Measurements from ENCODE around the gene HNRNPU. TPM values are rescaled to one million over a fixed set of nuclear protein-coding genes. Genes with fewer than 3 reads are reported as not detected.
A peak's percentile ranks its signal among the peaks of the same experiment; 100 is the strongest.

The HNRNPU gene
- total RNA-seq, 1 donor from 2014 or later, result 299 TPM

- H3K27ac Mint-ChIP-seq (ENCODE audit: unreplicated experiment), result no peak overlapping the region
- peaks cover 73% of the 10 kb centered on the region for H3K36me3 Mint-ChIP-seq (ENCODE audit: unreplicated experiment)
- H3K27me3 Mint-ChIP-seq (ENCODE audit: unreplicated experiment), result no peaks in the 10 kb centered on the region
- no peak for TF ChIP-seq CTCF (IDR thresholded peaks at IDR 0.05)
- H3K9me3 Mint-ChIP-seq (ENCODE audit: unreplicated experiment), result no peaks in the 10 kb centered on the region
- no peak overlapping the region for H3K4me3 Mint-ChIP-seq (ENCODE audit: unreplicated experiment)
- peaks cover 33% of the 10 kb centered on the region for H3K4me1 Mint-ChIP-seq (ENCODE audit: unreplicated experiment)
- DNase-seq (ENCODE audit: extremely low spot score, unreplicated experiment), result no peak
Measured at GRCh38 chr1:244858357-244858756, 6.0 kb downstream of the HNRNPU start.

GRCh38 chr1:244857761-244858160, 6.6 kb downstream of the HNRNPU start:
- Mint-ChIP-seq H3K4me1 (ENCODE audit: unreplicated experiment) (peaks cover 33% of the 10 kb centered on the region), H3K27ac (ENCODE audit: unreplicated experiment) (no peak overlapping the region), H3K9me3 (ENCODE audit: unreplicated experiment) (no peaks in the 10 kb centered on the region), H3K27me3 (ENCODE audit: unreplicated experiment) (no peaks in the 10 kb centered on the region), H3K36me3 (ENCODE audit: unreplicated experiment) (peaks cover 73% of the 10 kb centered on the region), H3K4me3 (ENCODE audit: unreplicated experiment) (no peak overlapping the region)
- DNase-seq (ENCODE audit: extremely low spot score, unreplicated experiment), result no peak
- no peak for TF ChIP-seq CTCF (IDR thresholded peaks at IDR 0.05)

DNA sequence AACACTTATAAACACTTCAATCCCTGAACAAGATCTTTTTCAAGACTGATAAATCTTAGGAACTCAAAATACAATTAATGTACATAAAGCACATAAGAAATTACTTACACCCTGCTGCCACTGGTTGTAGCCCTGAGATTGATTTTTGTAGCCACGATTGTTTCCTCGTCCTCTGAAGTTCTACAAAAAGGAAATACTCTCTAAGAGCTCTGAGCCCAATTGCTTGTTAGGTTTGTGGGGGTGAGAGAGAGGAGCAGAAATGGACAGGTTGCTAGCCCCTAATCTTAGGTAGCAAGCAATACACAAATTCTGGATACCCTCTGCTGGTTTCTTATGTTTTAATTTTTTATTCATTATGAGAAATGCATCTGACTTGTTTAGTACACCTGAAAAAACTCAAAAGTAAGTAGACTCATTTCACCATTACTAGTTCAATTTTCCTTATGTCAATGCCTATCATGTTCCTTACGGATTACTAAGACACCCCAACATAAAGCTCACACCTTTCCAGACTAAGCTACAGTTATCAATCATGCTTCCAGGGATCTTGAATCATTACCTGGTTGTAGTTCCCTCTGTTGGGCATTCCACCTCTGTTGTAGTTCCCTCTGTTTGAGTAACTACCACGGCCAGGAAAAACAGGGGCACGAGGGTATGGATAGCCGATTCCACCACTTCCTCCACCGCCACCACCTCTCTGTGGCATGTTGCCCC, 9.3 kb downstream of the HNRNPU start:
- Mint-ChIP-seq H3K9me3 (ENCODE audit: unreplicated experiment) (no peaks in the 10 kb centered on the region), H3K27ac (ENCODE audit: unreplicated experiment) (peak overlapping the region; percentile 23), H3K4me3 (ENCODE audit: unreplicated experiment) (no peak overlapping the region)

GRCh38 chr1:244854166-244854565, 10.2 kb downstream of the HNRNPU start:
- Mint-ChIP-seq H3K4me1 (ENCODE audit: unreplicated experiment) (peaks cover 6% of the 10 kb centered on the region), H3K4me3 (ENCODE audit: unreplicated experiment) (no peak overlapping the region), H3K36me3 (ENCODE audit: unreplicated experiment) (peaks cover 83% of the 10 kb centered on the region), H3K27me3 (ENCODE audit: unreplicated experiment) (no peaks in the 10 kb centered on the region), H3K9me3 (ENCODE audit: unreplicated experiment) (no peaks in the 10 kb centered on the region), H3K27ac (ENCODE audit: unreplicated experiment) (no peak overlapping the region)
- no peak for TF ChIP-seq CTCF (IDR thresholded peaks at IDR 0.05)
- DNase-seq (ENCODE audit: extremely low spot score, unreplicated experiment), result no peak

More for the DNA sequence above, 9.3 kb downstream of the HNRNPU start:
- TF ChIP-seq CTCF (IDR thresholded peaks at IDR 0.05), result no peak
- Mint-ChIP-seq H3K4me1 (ENCODE audit: unreplicated experiment) (peaks cover 12% of the 10 kb centered on the region), H3K27me3 (ENCODE audit: unreplicated experiment) (no peaks in the 10 kb centered on the region), H3K36me3 (ENCODE audit: unreplicated experiment) (peaks cover 84% of the 10 kb centered on the region)
- DNase-seq (ENCODE audit: extremely low spot score, unreplicated experiment), result no peak

DNA sequence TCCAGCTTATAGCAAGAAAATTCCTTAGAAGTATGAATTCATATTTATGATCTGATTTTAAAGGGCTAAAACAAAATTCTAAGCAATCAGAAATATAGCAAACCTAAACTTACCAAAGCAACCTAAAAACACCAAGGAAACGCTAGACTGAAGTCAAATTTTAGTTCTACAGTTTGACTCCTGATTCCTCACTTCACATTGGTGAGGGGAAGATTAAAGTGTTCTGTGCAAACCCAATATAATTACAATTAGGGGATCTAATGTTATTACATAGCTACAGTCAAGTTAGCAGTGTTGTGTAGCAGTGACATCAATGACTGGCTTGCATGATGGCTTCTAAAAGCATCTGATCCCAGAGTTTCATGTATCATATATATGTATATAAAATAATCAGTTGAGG, 11.6 kb downstream of the HNRNPU start:
- Mint-ChIP-seq H3K4me1 (ENCODE audit: unreplicated experiment) (peaks cover 3% of the 10 kb centered on the region), H3K36me3 (ENCODE audit: unreplicated experiment) (peaks cover 79% of the 10 kb centered on the region), H3K9me3 (ENCODE audit: unreplicated experiment) (no peaks in the 10 kb centered on the region), H3K27ac (ENCODE audit: unreplicated experiment) (no peak overlapping the region), H3K27me3 (ENCODE audit: unreplicated experiment) (no peaks in the 10 kb centered on the region), H3K4me3 (ENCODE audit: unreplicated experiment) (no peak overlapping the region)
- DNase-seq (ENCODE audit: extremely low spot score, unreplicated experiment), result no peak
- TF ChIP-seq CTCF (IDR thresholded peaks at IDR 0.05), result no peak

Measured in osteocyte (in vitro differentiated cells).